Activated T-helper 17 cell treated with anti-CD3 and anti-CD28 coated beads, Interleukin-2, amount 50 U/mL, for 72 hours (primary cell): ENCODE measurements around the gene IRX4. TPM values are rescaled to one million over a fixed set of nuclear protein-coding genes. Genes with fewer than 3 reads are reported as not detected.

Source experiments
- ATAC-seq: fragments of 150-1000 bp; cut with Tn5 transposase; replicated peaks from 2 replicates; pipeline ENCODE4 v1.10.0; 2021; ENCODE audit warnings: mild to moderate bottlenecking, moderate library complexity
- H3K27ac Mint-ChIP-seq: one replicate; pipeline ENCODE4 v1.8.0; 2022; ENCODE audit warnings: mixed read lengths
- H3K27me3 Mint-ChIP-seq: one replicate; pipeline ENCODE4 v1.8.0; 2022; ENCODE audit warnings: mixed read lengths
- H3K36me3 Mint-ChIP-seq: one replicate; pipeline ENCODE4 v1.8.0; 2022; ENCODE audit warnings: low read depth, mild to moderate bottlenecking, mixed read lengths
- H3K4me1 Mint-ChIP-seq: one replicate; pipeline ENCODE4 v1.8.0; 2022; ENCODE audit warnings: mixed read lengths
- H3K4me3 Mint-ChIP-seq: one replicate; pipeline ENCODE4 v1.8.0; 2022; ENCODE audit warnings: mild to moderate bottlenecking, mixed read lengths
- H3K9me3 Mint-ChIP-seq: one replicate; pipeline ENCODE4 v1.8.0; 2022; ENCODE audit warnings: mixed read lengths
- total RNA-seq, 2 donors: library from RNA; stranded (reverse); gene quantifications; one replicate each; pipeline ENCODE4 v1.2.3, GENCODE V29; 2022

The IRX4 gene
- total RNA-seq, 2 donors from 2014 or later: not detected

GRCh38 chr5:1918488-1919208, 35.9 kb upstream of the IRX4 start:
- ATAC-seq: no peak
- H3K36me3 Mint-ChIP-seq: no peaks in the 10 kb centered on the region
- no peaks in the 10 kb centered on the region for H3K9me3 Mint-ChIP-seq
- H3K27me3 Mint-ChIP-seq: peaks cover 7% of the 10 kb centered on the region
- H3K27ac Mint-ChIP-seq: no peak overlapping the region
- no peaks in the 10 kb centered on the region for H3K4me1 Mint-ChIP-seq
- H3K4me3 Mint-ChIP-seq: no peak overlapping the region

GRCh38 chr5:1917830-1918487, 35.2 kb upstream of the IRX4 start:
- Mint-ChIP-seq H3K4me1 (no peaks in the 10 kb centered on the region), H3K36me3 (no peaks in the 10 kb centered on the region), H3K27me3 (peaks cover 7% of the 10 kb centered on the region), H3K27ac (no peak overlapping the region), H3K9me3 (no peaks in the 10 kb centered on the region), H3K4me3 (no peak overlapping the region)
- ATAC-seq: no peak

GRCh38 chr5:1916041-1917001, 33.6 kb upstream of the IRX4 start:
- H3K9me3 Mint-ChIP-seq: no peaks in the 10 kb centered on the region
- H3K36me3 Mint-ChIP-seq: no peaks in the 10 kb centered on the region
- no peak overlapping the region for H3K27ac Mint-ChIP-seq
- ATAC-seq: no peak
- no peak overlapping the region for H3K4me3 Mint-ChIP-seq
- no peaks in the 10 kb centered on the region for H3K4me1 Mint-ChIP-seq
- H3K27me3 Mint-ChIP-seq: peaks cover 13% of the 10 kb centered on the region

- Mint-ChIP-seq H3K36me3 (no peaks in the 10 kb centered on the region), H3K4me3 (no peak overlapping the region), H3K27me3 (peaks cover 13% of the 10 kb centered on the region), H3K4me1 (no peaks in the 10 kb centered on the region), H3K9me3 (no peaks in the 10 kb centered on the region), H3K27ac (no peak overlapping the region)
- no peak for ATAC-seq
Measured at GRCh38 chr5:1915316-1915715, 32.6 kb upstream of the IRX4 start.

- Mint-ChIP-seq H3K4me3 (no peak overlapping the region), H3K4me1 (no peaks in the 10 kb centered on the region), H3K27ac (no peak overlapping the region), H3K36me3 (no peaks in the 10 kb centered on the region), H3K9me3 (no peaks in the 10 kb centered on the region), H3K27me3 (peaks cover 14% of the 10 kb centered on the region)
- ATAC-seq: no peak
Measured at GRCh38 chr5:1914471-1914870, 31.7 kb upstream of the IRX4 start.

GRCh38 chr5:1913578-1913977, 30.9 kb upstream of the IRX4 start:
- no peaks in the 10 kb centered on the region for H3K36me3 Mint-ChIP-seq
- no peaks in the 10 kb centered on the region for H3K9me3 Mint-ChIP-seq
- H3K27ac Mint-ChIP-seq: no peak overlapping the region
- ATAC-seq: no peak
- H3K4me3 Mint-ChIP-seq: no peak overlapping the region
- no peaks in the 10 kb centered on the region for H3K4me1 Mint-ChIP-seq
- H3K27me3 Mint-ChIP-seq: peaks cover 13% of the 10 kb centered on the region

- ATAC-seq: no peak
- no peaks in the 10 kb centered on the region for H3K4me1 Mint-ChIP-seq
- no peaks in the 10 kb centered on the region for H3K36me3 Mint-ChIP-seq
- H3K4me3 Mint-ChIP-seq: no peak overlapping the region
- peaks cover 18% of the 10 kb centered on the region for H3K27me3 Mint-ChIP-seq
- no peaks in the 10 kb centered on the region for H3K9me3 Mint-ChIP-seq
- no peak overlapping the region for H3K27ac Mint-ChIP-seq
Measured at GRCh38 chr5:1912951-1913565, 30.3 kb upstream of the IRX4 start.

GRCh38 chr5:1911773-1912235, 29.1 kb upstream of the IRX4 start:
- H3K36me3 Mint-ChIP-seq: no peaks in the 10 kb centered on the region
- no peak for ATAC-seq
- H3K4me1 Mint-ChIP-seq: no peaks in the 10 kb centered on the region
- H3K27ac Mint-ChIP-seq: no peak overlapping the region
- no peak overlapping the region for H3K4me3 Mint-ChIP-seq
- peaks cover 15% of the 10 kb centered on the region for H3K27me3 Mint-ChIP-seq
- H3K9me3 Mint-ChIP-seq: no peaks in the 10 kb centered on the region

- no peak overlapping the region for H3K27ac Mint-ChIP-seq
- ATAC-seq: no peak
- H3K27me3 Mint-ChIP-seq: peaks cover 18% of the 10 kb centered on the region
- no peaks in the 10 kb centered on the region for H3K9me3 Mint-ChIP-seq
- H3K4me3 Mint-ChIP-seq: no peak overlapping the region
- H3K36me3 Mint-ChIP-seq: no peaks in the 10 kb centered on the region
- no peaks in the 10 kb centered on the region for H3K4me1 Mint-ChIP-seq
Measured at GRCh38 chr5:1910861-1911772, 28.4 kb upstream of the IRX4 start.

- Mint-ChIP-seq H3K36me3 (no peaks in the 10 kb centered on the region), H3K4me1 (no peaks in the 10 kb centered on the region), H3K27ac (no peak overlapping the region), H3K4me3 (no peak overlapping the region), H3K27me3 (peaks cover 24% of the 10 kb centered on the region), H3K9me3 (peaks cover 4% of the 10 kb centered on the region)
- ATAC-seq: no peak
Measured at GRCh38 chr5:1910081-1910760, 27.5 kb upstream of the IRX4 start.

GRCh38 chr5:1909346-1909985, 26.7 kb upstream of the IRX4 start:
- no peaks in the 10 kb centered on the region for H3K4me1 Mint-ChIP-seq
- H3K36me3 Mint-ChIP-seq: no peaks in the 10 kb centered on the region
- no peak overlapping the region for H3K4me3 Mint-ChIP-seq
- H3K27me3 Mint-ChIP-seq: peaks cover 24% of the 10 kb centered on the region
- H3K9me3 Mint-ChIP-seq: peaks cover 4% of the 10 kb centered on the region
- H3K27ac Mint-ChIP-seq: no peak overlapping the region
- no peak for ATAC-seq

GRCh38 chr5:1908931-1909330, 26.2 kb upstream of the IRX4 start:
- ATAC-seq: no peak
- no peak overlapping the region for H3K27ac Mint-ChIP-seq
- peaks cover 27% of the 10 kb centered on the region for H3K27me3 Mint-ChIP-seq
- H3K9me3 Mint-ChIP-seq: peaks cover 8% of the 10 kb centered on the region
- H3K36me3 Mint-ChIP-seq: no peaks in the 10 kb centered on the region
- H3K4me3 Mint-ChIP-seq: no peak overlapping the region
- H3K4me1 Mint-ChIP-seq: no peaks in the 10 kb centered on the region

GRCh38 chr5:1907616-1908015, 24.9 kb upstream of the IRX4 start:
- H3K27ac Mint-ChIP-seq: no peak overlapping the region
- H3K4me1 Mint-ChIP-seq: no peaks in the 10 kb centered on the region
- ATAC-seq: no peak
- H3K4me3 Mint-ChIP-seq: no peak overlapping the region
- H3K27me3 Mint-ChIP-seq: peaks cover 34% of the 10 kb centered on the region
- H3K36me3 Mint-ChIP-seq: no peaks in the 10 kb centered on the region
- H3K9me3 Mint-ChIP-seq: peaks cover 13% of the 10 kb centered on the region
